SK-N-DZ (cell line): ENCODE results near the gene MED12L.

Experiments
- DNase-seq: peaks from one replicate; pipeline ENCODE4 v3.0.0-alpha.2; 2015; ENCODE audit warnings: low spot score

Gene MED12L

GRCh38 chr3:151293127-151293526 lies 207.7 kb downstream of the MED12L start:
- no peak for DNase-seq

GRCh38 chr3:151296226-151296625 lies 210.8 kb downstream of the MED12L start:
- DNase-seq, result no peak

- DNase-seq, result no peak
Measured at GRCh38 chr3:151297429-151297828, 212.0 kb downstream of the MED12L start.

GRCh38 chr3:151299006-151299405 lies 213.5 kb downstream of the MED12L start:
- no peak for DNase-seq

GRCh38 chr3:151300539-151300938 lies 215.1 kb downstream of the MED12L start:
- no peak for DNase-seq

GRCh38 chr3:151301787-151302186 lies 216.3 kb downstream of the MED12L start:
- no peak for DNase-seq

GRCh38 chr3:151303751-151304150 lies 218.3 kb downstream of the MED12L start:
- no peak for DNase-seq

- no peak for DNase-seq
Measured at GRCh38 chr3:151305060-151305774, 219.8 kb downstream of the MED12L start.

- no peak for DNase-seq
Measured at GRCh38 chr3:151305775-151306151, 220.3 kb downstream of the MED12L start.

GRCh38 chr3:151306168-151306810 lies 220.8 kb downstream of the MED12L start:
- DNase-seq, result no peak

GRCh38 chr3:151307131-151307530 lies 221.7 kb downstream of the MED12L start:
- DNase-seq, result no peak

GRCh38 chr3:151307583-151308488 lies 222.4 kb downstream of the MED12L start:
- no peak for DNase-seq

GRCh38 chr3:151309566-151309965 lies 224.1 kb downstream of the MED12L start:
- DNase-seq, result no peak

GRCh38 chr3:151312972-151313371 lies 227.5 kb downstream of the MED12L start:
- DNase-seq, result no peak

GRCh38 chr3:151314137-151314536 lies 228.7 kb downstream of the MED12L start:
- DNase-seq, result no peak

GRCh38 chr3:151314593-151314992 lies 229.1 kb downstream of the MED12L start:
- DNase-seq, result no peak

- DNase-seq, result no peak
Measured at GRCh38 chr3:151315136-151315535, 229.7 kb downstream of the MED12L start.

- no peak for DNase-seq
Measured at GRCh38 chr3:151315846-151316245, 230.4 kb downstream of the MED12L start.

- no peak for DNase-seq
Measured at GRCh38 chr3:151316267-151316991, 231.0 kb downstream of the MED12L start, which contains the start of gene GPR87. Gene GPR87, minus strand, starts transcription at chr3:151316820. Its CDS starts 16,720 bp downstream, at chr3:151300100.

- no peak for DNase-seq
Measured at GRCh38 chr3:151318313-151318712, 232.8 kb downstream of the MED12L start.

- no peak for DNase-seq
Measured at GRCh38 chr3:151318991-151319390, 233.5 kb downstream of the MED12L start.

- no peak for DNase-seq
Measured at GRCh38 chr3:151319628-151320027, 234.2 kb downstream of the MED12L start.
